SK-N-SH treated with all-trans-retinoic acid at 6 μM for 48 hours (cell line): ENCODE results near the gene PILRB.

Experiments
- ARNTL ChIP-seq: fragments of 450-650 bp; formaldehyde crosslinking; IDR thresholded peaks from 2 replicates; pipeline ENCODE4 v1.5.0; 2020; ENCODE audit warnings: low read depth, mild to moderate bottlenecking, moderate library complexity, borderline replicate concordance
- BACH2 ChIP-seq: fragments of 250-450 bp; sonication (Bioruptor Pico); IDR thresholded peaks from 2 replicates; pipeline ENCODE4 v1.9.0; 2021; ENCODE audit warnings: mild to moderate bottlenecking, borderline replicate concordance
- CREB5 ChIP-seq: fragments of 250-450 bp; sonication (Bioruptor Pico); IDR thresholded peaks from 2 replicates; pipeline ENCODE4 v1.5.1; 2020; ENCODE audit warnings: low read depth, mild to moderate bottlenecking, moderate library complexity
- CSDC2 ChIP-seq: fragments of 250-450 bp; sonication (Bioruptor Pico); IDR thresholded peaks from 2 replicates; pipeline ENCODE4 v1.5.0; 2020; ENCODE audit warnings: mild to moderate bottlenecking, moderate library complexity
- ESRRG ChIP-seq: fragments of 250-450 bp; sonication (Bioruptor Pico); IDR thresholded peaks from 2 replicates; pipeline ENCODE4 v1.6.1; 2021; ENCODE audit warnings: mild to moderate bottlenecking
- ISL1 ChIP-seq: fragments of 250-450 bp; sonication (Bioruptor Pico); IDR thresholded peaks from 2 replicates; pipeline ENCODE4 v2.1.2; 2022; ENCODE audit warnings: mild to moderate bottlenecking, moderate library complexity
- POU6F1 ChIP-seq: fragments of 250-450 bp; sonication (Bioruptor Pico); IDR thresholded peaks from 2 replicates; pipeline ENCODE4 v1.8.0; 2021; ENCODE audit warnings: low read depth, mild to moderate bottlenecking, moderate library complexity, borderline replicate concordance
- PPARA ChIP-seq: fragments of 250-450 bp; sonication (Bioruptor Pico); IDR thresholded peaks from 2 replicates; pipeline ENCODE4 v1.5.0; 2020; ENCODE audit warnings: mild to moderate bottlenecking, borderline replicate concordance
- RARB ChIP-seq: fragments of 250-450 bp; sonication (Bioruptor Pico); IDR thresholded peaks from 2 replicates; pipeline ENCODE4 v1.8.0; 2021; ENCODE audit warnings: mild to moderate bottlenecking, moderate library complexity
- TOX ChIP-seq: fragments of 250-450 bp; sonication (Bioruptor Pico); IDR thresholded peaks from 2 replicates; pipeline ENCODE4 v1.8.0; 2021; ENCODE audit warnings: mild to moderate bottlenecking, moderate library complexity, borderline replicate concordance
- ZFP30 ChIP-seq: fragments of 450-650 bp; formaldehyde crosslinking; IDR thresholded peaks from 2 replicates; pipeline ENCODE4 v1.5.0; 2022; ENCODE audit warnings: mild to moderate bottlenecking, moderate library complexity
- ZNF565 ChIP-seq: fragments of 450-650 bp; formaldehyde crosslinking; conservative IDR thresholded peaks from 2 replicates; pipeline ENCODE4 v1.5.0; 2020; ENCODE audit warnings: low read depth, mild to moderate bottlenecking, moderate library complexity
- ZNF70 ChIP-seq: fragments of 450-650 bp; formaldehyde crosslinking; IDR thresholded peaks from 2 replicates; pipeline ENCODE4 v1.5.0; 2020; ENCODE audit warnings: mild to moderate bottlenecking, moderate library complexity

- TF ChIP-seq POU6F1 (CRISPR knock-in tag) (no peak), CREB5 (CRISPR knock-in tag) (no peak), ZNF565 (no peak), ZNF70 (CRISPR knock-in tag) (no peak), BACH2 (CRISPR knock-in tag) (no peak), RARB (CRISPR knock-in tag) (no peak), ARNTL (CRISPR knock-in tag) (no peak), TOX (CRISPR knock-in tag) (no peak), ESRRG (CRISPR knock-in tag) (no peak), CSDC2 (no peak), ZFP30 (CRISPR knock-in tag) (no peak), ISL1 (CRISPR knock-in tag) (no peak), PPARA (CRISPR knock-in tag) (no peak)
Observed at GRCh38 chr7:100387695-100388094, 29.8 kb downstream of the PILRB start.
